Central memory CD8-positive, alpha-beta T cell (primary cell): ENCODE data around the gene OR2AG2.

Source experiments
- ATAC-seq: fragments of 150-1000 bp; cut with Tn5 transposase; replicated peaks from 2 replicates; pipeline ENCODE4 v1.10.0; 2022; ENCODE audit warnings: mild to moderate bottlenecking, moderate FRiP score, moderate number of reproducible peaks; ENCODE audit not compliant: poor library complexity, severe bottlenecking; ENCODE audit errors: extremely low read depth
- DNase-seq, 2 donors: peaks; one replicate each; pipeline ENCODE4 v3.0.0; 2021; ENCODE audit warnings: low spot score in 2 of 2
- H3K27ac Mint-ChIP-seq: one replicate; pipeline ENCODE4 v1.8.0; 2022; ENCODE audit warnings: low read depth, mild to moderate bottlenecking, moderate library complexity, mixed read lengths
- H3K27me3 Mint-ChIP-seq: one replicate; pipeline ENCODE4 v1.8.0; 2022; ENCODE audit warnings: mixed read lengths
- H3K36me3 Mint-ChIP-seq: one replicate; pipeline ENCODE4 v1.8.0; 2022; ENCODE audit warnings: mild to moderate bottlenecking, moderate library complexity, mixed read lengths; ENCODE audit not compliant: insufficient read depth
- H3K4me1 Mint-ChIP-seq: one replicate; pipeline ENCODE4 v1.8.0; 2022; ENCODE audit warnings: mixed read lengths
- H3K4me3 Mint-ChIP-seq: one replicate; pipeline ENCODE4 v1.8.0; 2022; ENCODE audit warnings: mild to moderate bottlenecking, moderate library complexity, mixed read lengths
- H3K9me3 Mint-ChIP-seq: one replicate; pipeline ENCODE4 v1.8.0; 2022; ENCODE audit warnings: mixed read lengths

OR2AG2 gene

DNA sequence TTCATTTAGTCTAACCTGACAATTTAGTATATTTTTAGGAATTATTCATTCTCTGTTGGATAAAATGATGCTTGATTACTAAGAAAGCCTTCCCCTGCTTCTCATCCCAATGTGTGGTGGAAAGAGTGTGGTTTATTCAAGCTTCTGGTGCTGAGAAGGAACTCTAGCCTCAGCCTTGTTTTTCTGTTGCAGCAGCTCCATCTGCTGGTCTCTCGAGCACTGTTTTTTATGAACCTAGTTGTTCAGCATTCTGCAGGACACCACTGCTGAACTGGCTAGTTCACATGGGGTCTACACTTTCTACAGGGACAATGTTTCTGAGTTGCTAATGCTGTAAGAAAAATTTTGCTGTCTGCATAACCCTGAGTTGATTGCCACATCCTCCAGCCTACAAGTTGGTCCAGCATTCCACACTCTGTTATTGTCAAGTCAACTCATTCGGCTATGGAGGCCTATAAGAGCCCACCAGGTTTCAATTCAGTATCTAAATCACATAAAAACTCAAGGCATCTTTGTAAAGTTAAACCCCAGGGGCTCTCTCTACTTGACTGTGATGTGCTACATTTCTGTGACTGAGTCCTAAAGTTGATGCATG lies 14.3 kb downstream of the OR2AG2 start:
- no peaks in the 10 kb centered on the region for H3K9me3 Mint-ChIP-seq
- DNase-seq: peak in 1 of 2 donors; percentile 32
- no peak overlapping the region for H3K4me3 Mint-ChIP-seq

GRCh38 chr11:6755953-6756347 lies 15.8 kb downstream of the OR2AG2 start:
- no peaks in the 10 kb centered on the region for H3K9me3 Mint-ChIP-seq
- DNase-seq (no peak), ATAC-seq (no peak)
- H3K4me3 Mint-ChIP-seq: no peak overlapping the region
- H3K36me3 Mint-ChIP-seq: no peaks in the 10 kb centered on the region
- no peaks in the 10 kb centered on the region for H3K4me1 Mint-ChIP-seq
- no peak overlapping the region for H3K27ac Mint-ChIP-seq
- peaks cover 10% of the 10 kb centered on the region for H3K27me3 Mint-ChIP-seq

More for the DNA sequence above, 14.3 kb downstream of the OR2AG2 start:
- peak; percentile 49 for ATAC-seq
- H3K4me1 Mint-ChIP-seq: no peaks in the 10 kb centered on the region
- H3K27me3 Mint-ChIP-seq: peaks cover 20% of the 10 kb centered on the region
- no peaks in the 10 kb centered on the region for H3K36me3 Mint-ChIP-seq
- H3K27ac Mint-ChIP-seq: no peak overlapping the region

- no peak overlapping the region for H3K27ac Mint-ChIP-seq
- no peaks in the 10 kb centered on the region for H3K36me3 Mint-ChIP-seq
- H3K4me3 Mint-ChIP-seq: no peak overlapping the region
- peak; percentile 43 for ATAC-seq
- H3K9me3 Mint-ChIP-seq: no peaks in the 10 kb centered on the region
- H3K4me1 Mint-ChIP-seq: no peaks in the 10 kb centered on the region
- peak in 1 of 2 donors; percentile 16 for DNase-seq
- peaks cover 4% of the 10 kb centered on the region for H3K27me3 Mint-ChIP-seq
These were observed 16.3 kb downstream of the OR2AG2 start for GRCh38 chr11:6755303-6755952.

GRCh38 chr11:6747097-6747668 lies 24.6 kb downstream of the OR2AG2 start:
- peaks cover 10% of the 10 kb centered on the region for H3K4me1 Mint-ChIP-seq

GRCh38 chr11:6746626-6747025 lies 25.1 kb downstream of the OR2AG2 start:
- Mint-ChIP-seq H3K27me3 (no peaks in the 10 kb centered on the region), H3K27ac (no peak overlapping the region), H3K36me3 (peaks cover 4% of the 10 kb centered on the region), H3K4me1 (peaks cover 10% of the 10 kb centered on the region), H3K9me3 (no peaks in the 10 kb centered on the region), H3K4me3 (no peak overlapping the region)
- DNase-seq (no peak), ATAC-seq (no peak)

More at GRCh38 chr11:6747097-6747668, 24.6 kb downstream of the OR2AG2 start:
- Mint-ChIP-seq H3K4me3 (no peak overlapping the region), H3K27me3 (no peaks in the 10 kb centered on the region), H3K9me3 (no peaks in the 10 kb centered on the region), H3K36me3 (peaks cover 3% of the 10 kb centered on the region), H3K27ac (no peak overlapping the region)
- no peak for ATAC-seq
- DNase-seq: no peak

DNA sequence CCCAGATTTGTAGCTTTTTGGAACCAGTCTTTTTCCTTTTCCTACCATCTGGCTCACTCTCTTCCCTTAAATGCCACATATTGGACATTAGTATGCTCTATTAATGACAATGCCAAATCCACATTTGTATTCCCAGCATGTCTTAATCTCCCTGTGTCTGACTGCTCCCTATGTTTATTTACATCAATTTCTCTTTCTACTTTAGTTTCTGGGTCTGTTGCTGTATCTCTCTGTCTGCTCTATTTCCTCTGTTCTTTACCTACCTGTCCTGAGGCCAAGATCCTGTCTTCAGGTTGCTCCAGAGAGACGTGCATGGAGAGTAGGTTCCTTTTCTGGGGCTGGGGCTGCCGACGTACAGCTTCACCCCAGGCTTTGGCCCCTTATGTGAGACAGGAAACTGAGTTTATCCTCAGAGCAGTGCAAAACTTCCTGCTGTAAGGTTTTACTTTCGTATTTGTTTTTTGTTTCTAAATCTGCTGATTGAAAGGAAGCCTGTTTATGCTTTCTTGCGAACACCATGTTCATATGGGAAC lies 25.6 kb downstream of the OR2AG2 start:
- peaks cover 4% of the 10 kb centered on the region for H3K36me3 Mint-ChIP-seq
- peaks cover 10% of the 10 kb centered on the region for H3K4me1 Mint-ChIP-seq
- peak; percentile 87 for ATAC-seq
- no peak overlapping the region for H3K4me3 Mint-ChIP-seq
- no peaks in the 10 kb centered on the region for H3K9me3 Mint-ChIP-seq
- no peak overlapping the region for H3K27ac Mint-ChIP-seq
- peak in 1 of 2 donors; percentile 17 for DNase-seq
- no peaks in the 10 kb centered on the region for H3K27me3 Mint-ChIP-seq

GRCh38 chr11:6745465-6746015 lies 26.2 kb downstream of the OR2AG2 start:
- Mint-ChIP-seq H3K9me3 (no peaks in the 10 kb centered on the region), H3K4me3 (no peak overlapping the region), H3K4me1 (peaks cover 16% of the 10 kb centered on the region), H3K27ac (no peak overlapping the region), H3K36me3 (peaks cover 9% of the 10 kb centered on the region), H3K27me3 (no peaks in the 10 kb centered on the region)
- DNase-seq (no peak), ATAC-seq (peak; percentile 55)

DNA sequence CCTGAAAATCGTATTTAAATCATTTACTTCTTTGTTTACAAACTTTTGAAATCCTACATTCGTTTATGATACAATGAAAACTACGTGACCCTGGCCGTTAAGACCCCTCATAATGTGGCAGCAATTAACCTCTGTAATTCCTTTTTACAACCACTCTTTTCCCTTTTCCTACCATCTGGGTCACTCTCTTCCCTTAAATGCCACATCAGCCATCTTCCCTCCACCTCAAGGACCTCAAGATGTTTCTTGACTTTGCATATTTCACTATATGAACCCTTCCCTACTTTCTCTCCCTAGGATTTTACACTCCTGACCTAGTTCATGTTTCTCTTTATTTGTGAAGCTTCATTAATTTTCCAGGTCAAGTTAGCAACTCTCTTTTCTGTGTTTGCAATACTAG lies 26.8 kb downstream of the OR2AG2 start:
- no peaks in the 10 kb centered on the region for H3K9me3 Mint-ChIP-seq
- no peak overlapping the region for H3K4me3 Mint-ChIP-seq
- H3K27ac Mint-ChIP-seq: no peak overlapping the region
- H3K27me3 Mint-ChIP-seq: no peaks in the 10 kb centered on the region
- DNase-seq: no peak
- peaks cover 20% of the 10 kb centered on the region for H3K4me1 Mint-ChIP-seq
- ATAC-seq: no peak
- H3K36me3 Mint-ChIP-seq: peaks cover 14% of the 10 kb centered on the region

- Mint-ChIP-seq H3K36me3 (peaks cover 30% of the 10 kb centered on the region), H3K4me1 (peaks cover 31% of the 10 kb centered on the region), H3K27me3 (no peaks in the 10 kb centered on the region), H3K27ac (no peak overlapping the region), H3K4me3 (no peak overlapping the region), H3K9me3 (no peaks in the 10 kb centered on the region)
- DNase-seq (no peak), ATAC-seq (no peak)
These were observed 29.5 kb downstream of the OR2AG2 start for GRCh38 chr11:6742260-6742659.

- no peak for DNase-seq
- Mint-ChIP-seq H3K27me3 (no peaks in the 10 kb centered on the region), H3K4me3 (no peak overlapping the region), H3K9me3 (no peaks in the 10 kb centered on the region), H3K36me3 (peaks cover 36% of the 10 kb centered on the region), H3K4me1 (peaks cover 66% of the 10 kb centered on the region), H3K27ac (peak overlapping the region; percentile 77)
- ATAC-seq: no peak
These were observed 33.2 kb downstream of the OR2AG2 start for GRCh38 chr11:6738590-6738989.

DNA sequence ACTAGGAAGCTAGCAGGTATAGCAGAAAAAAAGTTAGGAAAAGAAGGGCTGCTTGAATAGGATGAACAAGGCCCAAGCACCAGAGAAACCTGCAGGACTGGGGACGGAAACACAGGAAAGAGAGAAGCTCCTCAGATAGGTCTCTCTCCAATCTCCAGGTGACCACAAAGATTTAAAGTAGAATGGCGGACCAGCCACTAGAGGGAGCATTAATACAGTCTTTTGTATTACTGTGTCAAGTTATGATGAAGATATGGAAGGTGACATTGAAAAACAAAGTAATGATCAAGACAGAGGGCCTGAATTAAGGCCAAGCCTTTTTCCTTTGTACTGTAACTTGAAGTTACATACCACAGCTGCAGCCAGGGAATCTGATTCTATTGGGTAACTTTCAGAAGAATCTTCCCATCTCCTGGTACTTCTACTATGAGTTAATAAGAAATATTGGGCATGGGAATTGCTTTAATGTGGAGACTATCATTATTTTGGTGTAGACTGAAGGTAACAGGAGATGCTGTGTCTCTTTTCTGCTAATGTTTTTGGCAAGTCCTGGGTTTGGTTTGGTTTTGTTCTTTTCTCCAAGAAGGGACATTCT lies 33.8 kb downstream of the OR2AG2 start:
- H3K36me3 Mint-ChIP-seq: peaks cover 40% of the 10 kb centered on the region
- DNase-seq (peak; percentile 47 to 67), ATAC-seq (peak; percentile 52)
- no peaks in the 10 kb centered on the region for H3K27me3 Mint-ChIP-seq
- peak overlapping the region; percentile 15 for H3K4me3 Mint-ChIP-seq
- H3K4me1 Mint-ChIP-seq: peaks cover 68% of the 10 kb centered on the region
- peak overlapping the region; percentile 77 for H3K27ac Mint-ChIP-seq
- H3K9me3 Mint-ChIP-seq: no peaks in the 10 kb centered on the region

GRCh38 chr11:6736495-6737121 lies 35.2 kb downstream of the OR2AG2 start:
- Mint-ChIP-seq H3K4me3 (no peak overlapping the region), H3K9me3 (no peaks in the 10 kb centered on the region), H3K36me3 (peaks cover 44% of the 10 kb centered on the region), H3K4me1 (peaks cover 68% of the 10 kb centered on the region), H3K27ac (peak overlapping the region; percentile 77), H3K27me3 (no peaks in the 10 kb centered on the region)
- DNase-seq: no peak
- ATAC-seq: no peak
